ENCODE data around the gene DPEP1. TPM values are rescaled to one million over a fixed set of nuclear protein-coding genes. Genes with fewer than 3 reads are reported as not detected.
"Not testable (repeated sequence)": the region's sequence is repeated elsewhere in the genome, so short reads cannot be mapped to it uniquely, and the experiment has no call there.

The DPEP1 gene
- total and polyA plus RNA-seq, 2 experiments from 2014 or later: not detected

GRCh38 chr16:89624777-89625761 lies 11.6 kb downstream of the DPEP1 start:
- no peak for TF ChIP-seq EZH2 (IDR thresholded peaks at IDR 0.05; ENCODE audit: insufficient read depth, poor library complexity, severe bottlenecking)
- no peak for TF ChIP-seq EZH2phosphoT487 (IDR thresholded peaks at IDR 0.05; ENCODE audit: insufficient read depth, low read depth)
- Histone ChIP-seq H3K9me2 (ENCODE audit: insufficient read depth) (no peaks in the 10 kb centered on the region), H3K9ac (no peak overlapping the region), H4K20me1 (ENCODE audit: insufficient read depth) (no peaks in the 10 kb centered on the region), H3K27me3 (replicated peaks; ENCODE audit: insufficient read depth) (no peaks in the 10 kb centered on the region; the same call in 1 of the 2 replicates), H3K4me3 (no peak overlapping the region), H3K4me2 (ENCODE audit: unreplicated experiment) (no peak overlapping the region), H3K4me1 (ENCODE audit: insufficient read depth) (0 out of 2 replicates have a peak, but pooled peaks cover 5% of the 10 kb centered on the region), H2AFZ (no peak overlapping the region), H3K79me2 (ENCODE audit: insufficient read depth) (no peaks in the 10 kb centered on the region), H3K36me3 (ENCODE audit: low read depth) (no peaks in the 10 kb centered on the region), H3F3A (ENCODE audit: insufficient read depth) (no peaks in the 10 kb centered on the region), H3K27ac (no peak overlapping the region), H3K9me3 (ENCODE audit: low read depth) (no peaks in the 10 kb centered on the region)
- DNase-seq: no peak
- in situ Hi-C loops (cut with MboI): no loop called here
- 47 to 49% methylated on average over 21 of the region's 21 CpGs for WGBS, 2 experiments (ENCODE audit: low coverage in 1 of 2, low lambda C conversion rate in 2 of 2, missing lambda C conversion rate in 2 of 2)

- Histone ChIP-seq H3K4me2 (ENCODE audit: unreplicated experiment) (no peak overlapping the region), H3K9me2 (ENCODE audit: insufficient read depth) (no peaks in the 10 kb centered on the region), H2AFZ (no peak overlapping the region), H3K36me3 (ENCODE audit: low read depth) (no peaks in the 10 kb centered on the region), H3F3A (ENCODE audit: insufficient read depth) (peaks cover 5% of the 10 kb centered on the region), H4K20me1 (ENCODE audit: insufficient read depth) (no peaks in the 10 kb centered on the region), H3K9ac (no peak overlapping the region), H3K4me3 (no peak overlapping the region), H3K4me1 (ENCODE audit: insufficient read depth) (peaks cover 16% of the 10 kb centered on the region), H3K9me3 (ENCODE audit: low read depth) (no peaks in the 10 kb centered on the region), H3K27ac (no peak overlapping the region), H3K27me3 (replicated peaks; ENCODE audit: insufficient read depth) (no peaks in the 10 kb centered on the region; the same call in 1 of the 2 replicates), H3K79me2 (ENCODE audit: insufficient read depth) (no peaks in the 10 kb centered on the region)
- in situ Hi-C loops (cut with MboI): no loop called here
- DNase-seq: no peak
- TF ChIP-seq EZH2 (IDR thresholded peaks at IDR 0.05; ENCODE audit: insufficient read depth, poor library complexity, severe bottlenecking): no peak
- TF ChIP-seq EZH2phosphoT487 (IDR thresholded peaks at IDR 0.05; ENCODE audit: insufficient read depth, low read depth): no peak
- WGBS, 2 experiments (ENCODE audit: low coverage in 1 of 2, low lambda C conversion rate in 2 of 2, missing lambda C conversion rate in 2 of 2): 80 to 82% methylated on average over 16 to 17 of the region's 17 CpGs
Observed at GRCh38 chr16:89629827-89630610, 16.6 kb downstream of the DPEP1 start.

- peak; percentile 96 for DNase-seq
- WGBS, 2 experiments (ENCODE audit: low coverage in 1 of 2, low lambda C conversion rate in 2 of 2, missing lambda C conversion rate in 2 of 2): 1 to 2% methylated on average over 18 to 19 of the region's 19 CpGs
- H3K9me2 ChIP-seq (ENCODE audit: insufficient read depth): no peaks in the 10 kb centered on the region
- no peaks in the 10 kb centered on the region for H3K79me2 ChIP-seq (ENCODE audit: insufficient read depth)
- peak overlapping the region; percentile 51 for H3K9ac ChIP-seq
- in situ Hi-C loops (cut with MboI): no loop called here
- H3K27ac ChIP-seq: peak overlapping the region; percentile 49
- H3K36me3 ChIP-seq (ENCODE audit: low read depth): no peaks in the 10 kb centered on the region
- peak overlapping the region; percentile 33 for H3K4me3 ChIP-seq
- peaks cover 5% of the 10 kb centered on the region for H3F3A ChIP-seq (ENCODE audit: insufficient read depth)
- H2AFZ ChIP-seq: no peak overlapping the region
- no peaks in the 10 kb centered on the region for H3K9me3 ChIP-seq (ENCODE audit: low read depth)
- peak overlapping the region; percentile 62 for H3K4me2 ChIP-seq (ENCODE audit: unreplicated experiment)
- TF ChIP-seq EZH2phosphoT487 (IDR thresholded peaks at IDR 0.05; ENCODE audit: insufficient read depth, low read depth) (no peak), EZH2 (IDR thresholded peaks at IDR 0.05; ENCODE audit: insufficient read depth, poor library complexity, severe bottlenecking) (no peak)
- H3K4me1 ChIP-seq (ENCODE audit: insufficient read depth): peaks cover 16% of the 10 kb centered on the region
- no peaks in the 10 kb centered on the region for H3K27me3 ChIP-seq (replicated peaks; ENCODE audit: insufficient read depth)
- no peaks in the 10 kb centered on the region for H4K20me1 ChIP-seq (ENCODE audit: insufficient read depth)
Observed at GRCh38 chr16:89633064-89633631, 19.7 kb downstream of the DPEP1 start.

GRCh38 chr16:89634463-89635385 lies 21.3 kb downstream of the DPEP1 start:
- H3K9me3 ChIP-seq (ENCODE audit: low read depth); H3K27me3 ChIP-seq (replicated peaks; ENCODE audit: insufficient read depth); H3K4me3 ChIP-seq; H3K9ac ChIP-seq; H3K79me2 ChIP-seq (ENCODE audit: insufficient read depth); H2AFZ ChIP-seq; H3K27ac ChIP-seq; DNase-seq; H3K4me2 ChIP-seq (ENCODE audit: unreplicated experiment); H4K20me1 ChIP-seq (ENCODE audit: insufficient read depth); H3F3A ChIP-seq (ENCODE audit: insufficient read depth); H3K36me3 ChIP-seq (ENCODE audit: low read depth); in situ Hi-C loops (cut with MboI); H3K9me2 ChIP-seq (ENCODE audit: insufficient read depth): not testable (repeated sequence)
- peaks cover 16% of the 10 kb centered on the region for H3K4me1 ChIP-seq (ENCODE audit: insufficient read depth)
- 79 to 94% methylated on average over 2 of the region's 2 CpGs for WGBS, 2 experiments (ENCODE audit: low coverage in 1 of 2, low lambda C conversion rate in 2 of 2, missing lambda C conversion rate in 2 of 2)
